G401.6 (cell line): ENCODE measurements around the gene PLEKHO2.

ENCODE experiments used
- FAIRE-seq: peaks from 2 replicates; lab custom pipeline; 2012; peaks lifted over from hg19 to GRCh38; lab: Jason Lieb, UNC

Gene PLEKHO2

GRCh38 chr15:64857421-64857820 is 15.7 kb downstream of the PLEKHO2 start:
- FAIRE-seq = no peak

- no peak for FAIRE-seq
Observed at GRCh38 chr15:64858021-64858575, 16.4 kb downstream of the PLEKHO2 start.

GRCh38 chr15:64859226-64859625 is 17.5 kb downstream of the PLEKHO2 start:
- FAIRE-seq = no peak

GRCh38 chr15:64861331-64861730 is 19.6 kb downstream of the PLEKHO2 start:
- FAIRE-seq = no peak

GRCh38 chr15:64861960-64862359 is 20.2 kb downstream of the PLEKHO2 start:
- FAIRE-seq = no peak

- no peak for FAIRE-seq
Observed at GRCh38 chr15:64862408-64862807, 20.7 kb downstream of the PLEKHO2 start.

DNA sequence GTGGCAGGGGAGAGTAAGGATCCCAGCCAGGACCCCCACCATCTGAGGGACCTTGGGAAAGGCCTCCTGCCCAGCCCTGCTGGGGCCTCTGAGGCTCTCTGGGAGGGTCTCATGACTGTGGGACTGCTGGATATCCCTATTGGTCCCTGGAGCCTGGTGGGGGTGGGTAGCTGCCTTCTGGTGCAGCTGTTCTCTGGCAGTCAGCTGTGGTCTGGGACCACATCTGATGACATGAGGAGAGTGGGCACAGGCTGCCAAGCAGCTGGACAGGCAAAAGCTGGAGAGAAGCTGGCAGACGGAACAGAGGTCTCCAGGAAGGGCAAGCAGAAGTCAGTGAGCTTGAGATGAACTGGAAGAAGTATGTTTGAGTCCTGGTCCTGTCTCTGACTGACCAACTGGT is 22.4 kb downstream of the PLEKHO2 start:
- FAIRE-seq = no peak

- no peak for FAIRE-seq
Observed at GRCh38 chr15:64865126-64865997, 23.6 kb downstream of the PLEKHO2 start.

GRCh38 chr15:64865998-64866520 is 24.3 kb downstream of the PLEKHO2 start:
- no peak for FAIRE-seq

GRCh38 chr15:64869501-64869900 is 27.8 kb downstream of the PLEKHO2 start:
- no peak for FAIRE-seq

- no peak for FAIRE-seq
Observed at GRCh38 chr15:64870353-64870752, 28.6 kb downstream of the PLEKHO2 start.

DNA sequence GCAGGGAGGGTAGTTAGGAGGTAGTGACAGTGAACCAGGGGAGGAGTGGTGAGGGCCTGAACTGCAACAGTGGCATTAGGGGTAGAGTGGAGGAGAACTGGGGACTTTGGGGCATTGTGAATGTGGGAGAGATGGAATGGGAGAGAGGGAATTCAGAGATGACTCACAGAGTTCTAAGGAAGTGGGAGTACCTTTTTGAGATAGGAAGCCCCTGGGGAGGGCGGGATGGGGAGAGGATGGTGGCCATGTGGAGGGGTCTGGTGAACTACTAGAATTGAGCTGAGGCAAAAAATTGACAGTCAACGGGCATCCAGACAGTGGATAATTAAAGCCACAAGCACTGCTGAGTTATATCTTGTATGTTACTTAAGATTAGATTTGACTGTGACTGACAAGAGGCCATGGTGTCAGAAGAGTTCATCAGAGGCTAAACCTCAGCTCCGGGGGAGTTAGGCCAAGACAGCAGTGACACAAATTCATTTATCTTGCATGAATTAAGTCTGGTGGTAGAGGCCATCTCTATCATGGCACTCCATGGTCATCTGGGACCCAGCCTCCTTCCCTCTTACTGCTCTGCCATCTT is 34.0 kb downstream of the PLEKHO2 start:
- no peak for FAIRE-seq

DNA sequence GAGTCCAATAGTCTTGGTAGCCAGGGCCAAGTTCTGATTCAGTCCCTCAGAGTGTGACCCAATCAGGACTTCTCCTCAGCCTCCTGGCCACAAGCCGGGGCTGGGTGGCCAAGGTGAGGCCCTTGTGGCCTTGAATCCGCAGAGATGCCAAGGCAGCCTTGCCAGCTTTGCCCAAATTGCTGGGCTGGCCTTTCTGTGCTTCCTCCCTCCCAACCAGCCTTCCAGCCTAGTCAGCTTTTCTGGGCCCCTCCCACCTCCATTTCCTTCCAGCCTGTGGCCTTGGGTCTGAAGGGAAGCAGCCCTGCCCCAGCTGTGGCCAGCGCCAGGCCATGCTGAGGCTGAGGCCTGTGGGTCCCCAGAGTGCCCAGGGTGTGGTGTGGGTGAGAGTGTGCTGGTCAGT is 35.7 kb downstream of the PLEKHO2 start:
- FAIRE-seq = no peak

DNA sequence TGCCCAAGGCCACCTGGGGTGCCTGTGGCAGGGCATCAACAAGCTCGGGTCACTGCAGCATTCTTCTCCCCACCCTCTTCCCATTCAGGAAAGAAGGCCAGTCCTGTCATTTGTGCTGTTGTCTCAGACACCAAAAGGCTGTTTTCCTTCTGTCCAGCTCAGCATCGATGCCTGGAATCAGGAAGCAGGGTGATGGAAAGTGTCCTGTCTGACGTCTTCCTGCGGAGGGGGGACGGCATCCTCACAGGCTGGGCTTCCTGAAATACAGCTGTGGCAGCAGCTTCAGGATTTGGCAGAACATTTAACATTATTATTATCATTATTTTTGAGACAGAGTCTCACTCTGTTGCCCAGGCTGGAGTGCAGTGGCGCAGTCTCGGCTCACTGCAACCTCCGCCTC is 37.0 kb downstream of the PLEKHO2 start:
- no peak for FAIRE-seq

DNA sequence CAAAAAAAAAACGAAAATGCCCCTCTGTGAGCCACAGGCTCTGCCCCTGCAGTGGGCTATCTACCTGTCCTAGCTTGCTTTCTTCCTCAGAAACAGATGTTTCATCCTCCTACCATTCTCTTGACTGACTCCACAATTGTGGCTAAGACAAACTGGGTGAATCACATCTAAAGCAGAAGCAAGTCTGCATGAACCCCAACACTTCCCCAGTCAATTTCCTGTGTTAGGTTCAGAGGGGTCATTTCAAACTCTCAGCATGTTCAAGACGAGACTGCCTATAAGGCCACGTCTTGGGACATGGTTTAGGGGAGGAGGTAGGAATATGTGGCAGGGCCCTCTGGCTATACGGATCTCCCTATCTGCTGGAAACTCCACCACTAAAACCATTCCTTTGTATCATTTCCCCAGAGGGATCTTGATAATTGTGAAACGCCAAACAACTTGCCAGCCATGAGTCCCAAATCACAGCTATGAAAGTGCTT is 41.4 kb downstream of the PLEKHO2 start:
- no peak for FAIRE-seq

DNA sequence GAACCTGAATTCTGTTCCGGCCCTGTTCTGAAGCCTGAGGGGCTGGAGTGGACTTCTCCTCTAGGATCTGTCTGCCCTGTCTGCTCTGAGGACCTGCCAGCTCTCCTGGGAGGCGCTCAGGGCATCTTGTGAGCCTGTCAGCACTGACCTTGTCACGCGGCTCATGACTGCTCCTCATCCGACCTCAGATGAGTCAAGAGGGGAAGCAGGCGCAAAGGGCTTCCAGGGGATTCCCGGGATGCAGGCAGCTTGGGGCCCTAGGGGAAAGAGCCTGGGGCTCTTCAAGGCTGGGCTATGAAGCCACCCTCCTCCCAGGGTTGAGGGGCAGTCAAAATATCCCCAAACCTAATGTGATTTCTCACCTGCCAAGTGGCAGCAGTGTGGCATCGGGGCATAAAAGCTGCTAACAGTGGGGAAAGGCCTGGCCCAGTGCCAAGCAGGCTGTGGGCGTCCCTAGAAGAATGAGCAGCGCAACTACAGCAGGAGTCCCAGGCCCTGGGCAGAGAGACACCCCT is 42.3 kb downstream of the PLEKHO2 start:
- peak; percentile 73 for FAIRE-seq

GRCh38 chr15:64884679-64885078 is 43.0 kb downstream of the PLEKHO2 start:
- FAIRE-seq = peak; percentile 25

- FAIRE-seq = no peak
Observed at GRCh38 chr15:64888336-64888735, 46.6 kb downstream of the PLEKHO2 start.

- FAIRE-seq = no peak
Observed at GRCh38 chr15:64891561-64891960, 49.8 kb downstream of the PLEKHO2 start.

- no peak for FAIRE-seq
Observed at GRCh38 chr15:64892847-64893403, 51.2 kb downstream of the PLEKHO2 start.

DNA sequence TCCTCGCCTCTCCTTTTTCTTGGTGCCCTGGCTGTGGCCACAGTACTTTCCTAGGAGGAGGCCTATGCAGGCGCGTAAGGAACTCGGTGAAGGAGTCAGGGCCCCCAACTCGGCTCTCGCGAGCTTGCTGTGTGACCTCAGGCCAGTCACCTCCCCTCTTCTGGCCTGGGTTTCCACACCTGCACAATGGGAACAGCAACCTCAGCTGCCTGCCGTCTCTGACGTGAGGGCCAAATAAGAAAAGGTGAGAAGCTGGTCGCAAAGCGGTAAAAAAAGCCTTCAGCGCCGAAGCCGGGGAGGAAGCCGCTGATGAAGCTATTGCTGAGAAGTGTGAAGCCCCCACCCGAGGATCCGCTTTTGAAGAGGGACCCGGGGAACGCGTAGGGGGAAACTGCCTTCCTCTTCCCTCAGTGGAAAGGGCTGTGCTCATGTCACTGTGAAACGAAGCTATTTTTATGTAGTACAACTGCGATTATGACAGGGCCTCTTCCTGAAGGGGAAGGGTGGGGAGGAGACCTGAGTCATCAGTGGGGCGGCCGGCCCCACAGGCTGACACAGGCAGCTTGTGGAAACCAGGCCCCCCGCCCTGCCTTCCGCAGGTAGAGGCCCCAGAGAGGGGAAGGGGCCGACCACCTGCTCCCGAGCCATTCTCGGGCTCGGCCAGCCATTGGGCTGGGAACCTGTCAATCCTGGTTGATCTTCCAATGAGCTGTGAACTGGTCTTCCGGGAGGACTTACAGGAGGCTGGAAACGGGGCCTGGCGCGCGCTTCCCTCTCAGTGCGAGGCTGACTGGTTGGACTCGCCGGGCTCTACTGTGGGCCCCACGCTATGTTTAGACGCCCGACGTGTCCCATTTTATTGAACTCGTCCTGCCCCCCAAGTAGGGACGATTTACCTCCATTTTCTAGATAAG is 52.0 kb downstream of the PLEKHO2 start:
- FAIRE-seq = no peak
